Activated B cell treated with CpG ODN at 0.5 μM for 24 hours (primary cell): Measurements from ENCODE around the gene B3GNT9. TPM values are rescaled to one million over a fixed set of nuclear protein-coding genes. Genes with fewer than 3 reads are reported as not detected.

Experiments
- ATAC-seq: fragments of 200-7000 bp; cut with Tn5 transposase; one replicate; pipeline ENCODE4 v1.10.0; 2021; ENCODE audit warnings: low read depth, mild to moderate bottlenecking, moderate library complexity
- CTCF ChIA-PET: fragments of 350-600 bp; sonication (Branson Sonifier 250); formaldehyde crosslinking; loops from one replicate; lab custom pipeline; 2021; ENCODE audit warnings: antibody characterized with exemption; lab: Charles Lee
- POLR2A ChIA-PET: fragments of 350-600 bp; sonication (Branson Sonifier 250); formaldehyde crosslinking; loops from one replicate; lab custom pipeline; 2021; ENCODE audit warnings: antibody characterized with exemption; lab: Charles Lee
- DNase-seq: peaks from one replicate; pipeline ENCODE4 v3.0.0; 2022
- H3K27ac Mint-ChIP-seq: one replicate; pipeline ENCODE4 v1.8.0; 2020; ENCODE audit warnings: mixed read lengths
- H3K27me3 Mint-ChIP-seq: one replicate; pipeline ENCODE4 v1.8.0; 2021; ENCODE audit warnings: mixed read lengths
- H3K36me3 Mint-ChIP-seq: one replicate; pipeline ENCODE4 v1.8.0; 2021; ENCODE audit warnings: low read depth, mixed read lengths
- H3K4me1 Mint-ChIP-seq: one replicate; pipeline ENCODE4 v1.8.0; 2021; ENCODE audit warnings: mixed read lengths
- H3K4me3 Mint-ChIP-seq: one replicate; pipeline ENCODE4 v1.8.0; 2020; ENCODE audit warnings: mild to moderate bottlenecking, mixed read lengths
- H3K9me3 Mint-ChIP-seq: one replicate; pipeline ENCODE4 v1.8.0; 2020; ENCODE audit warnings: mixed read lengths
- CTCF ChIP-seq: fragments of 200-600 bp; IDR thresholded peaks from one replicate; pipeline ENCODE4 v1.8.0; 2022; ENCODE audit warnings: antibody characterized with exemption, mild to moderate bottlenecking
- intact Hi-C: fragments of 100-400 bp; cut with micrococcal nuclease; formaldehyde crosslinking; loops from one replicate; pipeline ENCODE4 v1.15.1; 2024
- total RNA-seq: library from RNA; stranded (reverse); gene quantifications from 2 replicates; pipeline ENCODE4 v1.2.3, GENCODE V29; 2022

B3GNT9 gene
- total RNA-seq, 1 donor from 2014 or later, result 0.93 TPM

GRCh38 chr16:67169642-67170167 is 18.9 kb upstream of the B3GNT9 start:
- no peak for ATAC-seq
- Mint-ChIP-seq H3K9me3 (no peaks in the 10 kb centered on the region), H3K36me3 (no peaks in the 10 kb centered on the region), H3K4me3 (peak overlapping the region; percentile 70), H3K4me1 (peaks cover 32% of the 10 kb centered on the region), H3K27me3 (peaks cover 69% of the 10 kb centered on the region), H3K27ac (no peak overlapping the region)
- TF ChIP-seq CTCF, result no peak
- ChIA-PET CTCF (interaction anchor here (1.0 to 2.9 kb wide), 2 partner anchors 13 to 14 kb away, joined by 3 to 9 read pairs; no protein-coding TSS in a partner anchor), POLR2A (interaction anchor here (1.4 kb wide), 1 partner anchor 9 kb away, joined by 3 read pairs; no protein-coding TSS in a partner anchor)
- intact Hi-C loops, result no loop called here
- DNase-seq, result no peak

- Mint-ChIP-seq H3K27ac (no peak overlapping the region), H3K4me1 (peaks cover 32% of the 10 kb centered on the region), H3K27me3 (peaks cover 71% of the 10 kb centered on the region), H3K36me3 (no peaks in the 10 kb centered on the region), H3K4me3 (no peak overlapping the region), H3K9me3 (no peaks in the 10 kb centered on the region)
- ChIA-PET CTCF (interaction anchor here (2.9 kb wide), 1 partner anchor 14 kb away, joined by 9 read pairs; no protein-coding TSS in a partner anchor), POLR2A (interaction anchor here (1.4 kb wide), 1 partner anchor 8 kb away, joined by 3 read pairs; no protein-coding TSS in a partner anchor)
- no peak for TF ChIP-seq CTCF
- DNase-seq (no peak), ATAC-seq (no peak)
- intact Hi-C loops, result no loop called here
Measured at GRCh38 chr16:67169011-67169451, 18.2 kb upstream of the B3GNT9 start.

- H3K36me3 Mint-ChIP-seq, result no peaks in the 10 kb centered on the region
- TF ChIP-seq CTCF, result no peak
- peaks cover 29% of the 10 kb centered on the region for H3K4me1 Mint-ChIP-seq
- DNase-seq (no peak), ATAC-seq (no peak)
- no peaks in the 10 kb centered on the region for H3K9me3 Mint-ChIP-seq
- CTCF ChIA-PET, result no interaction called here
- H3K27ac Mint-ChIP-seq, result no peak overlapping the region
- no peak overlapping the region for H3K4me3 Mint-ChIP-seq
- peaks cover 62% of the 10 kb centered on the region for H3K27me3 Mint-ChIP-seq
- POLR2A ChIA-PET, result no interaction called here
- intact Hi-C loops, result no loop called here
Measured at GRCh38 chr16:67167588-67167987, 16.8 kb upstream of the B3GNT9 start.

GRCh38 chr16:67166598-67167168 is 15.9 kb upstream of the B3GNT9 start:
- no peaks in the 10 kb centered on the region for H3K9me3 Mint-ChIP-seq
- DNase-seq, result no peak
- ChIA-PET POLR2A (no interaction called here), CTCF (no interaction called here)
- H3K27ac Mint-ChIP-seq, result no peak overlapping the region
- H3K27me3 Mint-ChIP-seq, result peaks cover 63% of the 10 kb centered on the region
- no peak for ATAC-seq
- no peak for TF ChIP-seq CTCF
- H3K36me3 Mint-ChIP-seq, result no peaks in the 10 kb centered on the region
- intact Hi-C loops, result no loop called here
- no peak overlapping the region for H3K4me3 Mint-ChIP-seq
- H3K4me1 Mint-ChIP-seq, result peaks cover 35% of the 10 kb centered on the region

- ATAC-seq, result no peak
- TF ChIP-seq CTCF, result no peak
- Mint-ChIP-seq H3K27ac (no peak overlapping the region), H3K36me3 (no peaks in the 10 kb centered on the region), H3K27me3 (peaks cover 60% of the 10 kb centered on the region), H3K4me3 (no peak overlapping the region), H3K9me3 (no peaks in the 10 kb centered on the region), H3K4me1 (peaks cover 34% of the 10 kb centered on the region)
- no peak for DNase-seq
- intact Hi-C loops, result no loop called here
- ChIA-PET POLR2A (no interaction called here), CTCF (no interaction called here)
Measured at GRCh38 chr16:67166110-67166547, 15.3 kb upstream of the B3GNT9 start.
